Stimulated activated CD4-positive, alpha-beta T cell treated with anti-CD3 and anti-CD28 coated beads, Interleukin-4, amount 100 ng/mL, for 1 hour (primary cell): ENCODE data around the gene PDIA5.

Experiments
- DNase-seq: peaks from one replicate; pipeline ENCODE4 v3.0.0-alpha.2; 2020

The PDIA5 gene

GRCh38 chr3:123044981-123045763, 21.7 kb upstream of the PDIA5 start:
- no peak for DNase-seq

GRCh38 chr3:123046262-123047061, 20.4 kb upstream of the PDIA5 start:
- no peak for DNase-seq

GRCh38 chr3:123047062-123047319, 19.8 kb upstream of the PDIA5 start:
- no peak for DNase-seq

GRCh38 chr3:123048480-123049237, 18.2 kb upstream of the PDIA5 start:
- no peak for DNase-seq

GRCh38 chr3:123050666-123051065, 16.2 kb upstream of the PDIA5 start:
- no peak for DNase-seq

- DNase-seq = no peak
Measured at GRCh38 chr3:123053107-123053506, 13.7 kb upstream of the PDIA5 start.

- DNase-seq = no peak
Measured at GRCh38 chr3:123054109-123054778, 12.6 kb upstream of the PDIA5 start.

GRCh38 chr3:123054931-123055330, 11.9 kb upstream of the PDIA5 start:
- DNase-seq = no peak

GRCh38 chr3:123055352-123055751, 11.5 kb upstream of the PDIA5 start:
- no peak for DNase-seq

GRCh38 chr3:123058505-123058904, 8.3 kb upstream of the PDIA5 start:
- no peak for DNase-seq

- no peak for DNase-seq
Measured at GRCh38 chr3:123060054-123060453, 6.8 kb upstream of the PDIA5 start.

- no peak for DNase-seq
Measured at GRCh38 chr3:123061856-123062255, 5.0 kb upstream of the PDIA5 start.

GRCh38 chr3:123063034-123063433, 3.8 kb upstream of the PDIA5 start:
- DNase-seq = no peak

GRCh38 chr3:123064506-123064905, 2.3 kb upstream of the PDIA5 start:
- no peak for DNase-seq

GRCh38 chr3:123064914-123065313, 1.9 kb upstream of the PDIA5 start:
- DNase-seq = no peak

GRCh38 chr3:123066599-123066895, 278 bp upstream of the PDIA5 start:
- no peak for DNase-seq

- peak; percentile 38 for DNase-seq
Measured at GRCh38 chr3:123067689-123068600, 1.1 kb downstream of the PDIA5 start.

- no peak for DNase-seq
Measured at GRCh38 chr3:123068601-123069381, 2.0 kb downstream of the PDIA5 start.

- no peak for DNase-seq
Measured at GRCh38 chr3:123070510-123070909, 3.7 kb downstream of the PDIA5 start.

GRCh38 chr3:123071146-123071545, 4.3 kb downstream of the PDIA5 start:
- DNase-seq = no peak

- no peak for DNase-seq
Measured at GRCh38 chr3:123071581-123071980, 4.8 kb downstream of the PDIA5 start.

- no peak for DNase-seq
Measured at GRCh38 chr3:123072152-123072551, 5.3 kb downstream of the PDIA5 start.
